HG03439 (cell line): ENCODE measurements around the gene IL12B.
"Not testable (repeated sequence)": the region's sequence is repeated elsewhere in the genome, so short reads cannot be mapped to it uniquely, and the experiment has no call there.

Experiments used
- ATAC-seq: cut with Tn5 transposase; IDR thresholded peaks from one replicate; pipeline ENCODE4 v1.9.1; 2021; ENCODE audit warnings: mild to moderate bottlenecking, moderate library complexity; ENCODE audit not compliant: unreplicated experiment

Gene IL12B

GRCh38 chr5:159330131-159330800, at the start of gene IL12B:
IL12B (minus strand) TSS chr5:159330487; CDS start chr5:159326782, 3,705 bp downstream.
- no peak for ATAC-seq

- no peak for ATAC-seq
Measured at GRCh38 chr5:159377653-159378052, 47.4 kb upstream of the IL12B start.

GRCh38 chr5:159367866-159368265, 37.6 kb upstream of the IL12B start:
- not testable (repeated sequence) for ATAC-seq

GRCh38 chr5:159366776-159367175, 36.5 kb upstream of the IL12B start:
- not testable (repeated sequence) for ATAC-seq

- ATAC-seq, result no peak
Measured at GRCh38 chr5:159362220-159362619, 31.9 kb upstream of the IL12B start.

- not testable (repeated sequence) for ATAC-seq
Measured at GRCh38 chr5:159359871-159360270, 29.6 kb upstream of the IL12B start.

- ATAC-seq, result no peak
Measured at GRCh38 chr5:159359408-159359807, 29.1 kb upstream of the IL12B start.

GRCh38 chr5:159353661-159354252, 23.5 kb upstream of the IL12B start:
- ATAC-seq, result no peak

- not testable (repeated sequence) for ATAC-seq
Measured at GRCh38 chr5:159350644-159351043, 20.4 kb upstream of the IL12B start.

- not testable (repeated sequence) for ATAC-seq
Measured at GRCh38 chr5:159350216-159350615, 19.9 kb upstream of the IL12B start.

GRCh38 chr5:159345861-159346260, 15.6 kb upstream of the IL12B start:
- no peak for ATAC-seq

GRCh38 chr5:159345336-159345735, 15.0 kb upstream of the IL12B start:
- no peak for ATAC-seq

GRCh38 chr5:159343295-159344094, 13.2 kb upstream of the IL12B start:
- no peak for ATAC-seq

- ATAC-seq, result no peak
Measured at GRCh38 chr5:159342840-159343239, 12.6 kb upstream of the IL12B start.

GRCh38 chr5:159341906-159342310, 11.6 kb upstream of the IL12B start:
- ATAC-seq, result no peak

GRCh38 chr5:159341145-159341544, 10.9 kb upstream of the IL12B start:
- no peak for ATAC-seq

GRCh38 chr5:159340511-159340910, 10.2 kb upstream of the IL12B start:
- no peak for ATAC-seq

- no peak for ATAC-seq
Measured at GRCh38 chr5:159339460-159339859, 9.2 kb upstream of the IL12B start.

- no peak for ATAC-seq
Measured at GRCh38 chr5:159338118-159338517, 7.8 kb upstream of the IL12B start.

- ATAC-seq, result no peak
Measured at GRCh38 chr5:159337016-159337955, 7.0 kb upstream of the IL12B start.

GRCh38 chr5:159336586-159336985, 6.3 kb upstream of the IL12B start:
- no peak for ATAC-seq
